GM21423 (cell line): ENCODE measurements around the gene RNASE13.
"Not testable (repeated sequence)": the region's sequence is repeated elsewhere in the genome, so short reads cannot be mapped to it uniquely, and the experiment has no call there.

Experiments
- ATAC-seq: cut with Tn5 transposase; IDR thresholded peaks from one replicate; pipeline ENCODE4 v1.9.1; 2021; ENCODE audit warnings: mild to moderate bottlenecking, moderate library complexity; ENCODE audit not compliant: unreplicated experiment

The RNASE13 gene

GRCh38 chr14:21042918-21043317 lies 8.3 kb upstream of the RNASE13 start:
- no peak for ATAC-seq

GRCh38 chr14:21041676-21042433 lies 7.2 kb upstream of the RNASE13 start, which contains the start of gene RNASE7:
RNASE7 (plus strand) TSS chr14:21042362; CDS start chr14:21042993, 631 bp downstream.
- ATAC-seq, result no peak

- not testable (repeated sequence) for ATAC-seq
These were observed 6.3 kb upstream of the RNASE13 start for GRCh38 chr14:21040941-21041340.

GRCh38 chr14:21040370-21040925 lies 5.8 kb upstream of the RNASE13 start:
- ATAC-seq, result no peak

- no peak for ATAC-seq
These were observed 5.2 kb upstream of the RNASE13 start for GRCh38 chr14:21039585-21040369.

- ATAC-seq, result no peak
These were observed 4.1 kb upstream of the RNASE13 start for GRCh38 chr14:21038441-21039422.

GRCh38 chr14:21037156-21037555 lies 2.5 kb upstream of the RNASE13 start:
- ATAC-seq, result no peak

GRCh38 chr14:21036751-21037150 lies 2.1 kb upstream of the RNASE13 start:
- no peak for ATAC-seq

- ATAC-seq, result no peak
These were observed 1.4 kb downstream of the RNASE13 start for GRCh38 chr14:21033133-21033698.

GRCh38 chr14:21032326-21033132 lies 2.1 kb downstream of the RNASE13 start:
- ATAC-seq, result no peak

- no peak for ATAC-seq
These were observed 4.1 kb downstream of the RNASE13 start for GRCh38 chr14:21030531-21030930.

- no peak for ATAC-seq
These were observed 4.7 kb downstream of the RNASE13 start, which contains the start of gene TPPP2 for GRCh38 chr14:21029917-21030316. TPPP2 (plus strand) TSS chr14:21030217; CDS start chr14:21030582, 365 bp downstream.

- ATAC-seq, result no peak
These were observed 7.7 kb downstream of the RNASE13 start for GRCh38 chr14:21026988-21027315.

- ATAC-seq, result no peak
These were observed 8.2 kb downstream of the RNASE13 start for GRCh38 chr14:21026274-21026987.

- no peak for ATAC-seq
These were observed 9.0 kb downstream of the RNASE13 start for GRCh38 chr14:21025371-21026273.

GRCh38 chr14:21024585-21025370 lies 9.8 kb downstream of the RNASE13 start, which contains the start of gene NDRG2:
NDRG2 (minus strand) TSS chr14:21025061; CDS start chr14:21023315, 1,746 bp downstream.
- no peak for ATAC-seq
